Raji (cell line): ENCODE data around the gene PAK1.

Source experiments
- POLR2A ChIP-seq: IDR thresholded peaks from 2 replicates; pipeline ENCODE4 v1.6.1; 2011; ENCODE audit warnings: low read depth, low read length, control low read depth; ENCODE audit not compliant: insufficient read depth

PAK1 gene

GRCh38 chr11:77401486-77402217 lies 72.2 kb downstream of the PAK1 start:
- no peak for TF ChIP-seq POLR2A

DNA sequence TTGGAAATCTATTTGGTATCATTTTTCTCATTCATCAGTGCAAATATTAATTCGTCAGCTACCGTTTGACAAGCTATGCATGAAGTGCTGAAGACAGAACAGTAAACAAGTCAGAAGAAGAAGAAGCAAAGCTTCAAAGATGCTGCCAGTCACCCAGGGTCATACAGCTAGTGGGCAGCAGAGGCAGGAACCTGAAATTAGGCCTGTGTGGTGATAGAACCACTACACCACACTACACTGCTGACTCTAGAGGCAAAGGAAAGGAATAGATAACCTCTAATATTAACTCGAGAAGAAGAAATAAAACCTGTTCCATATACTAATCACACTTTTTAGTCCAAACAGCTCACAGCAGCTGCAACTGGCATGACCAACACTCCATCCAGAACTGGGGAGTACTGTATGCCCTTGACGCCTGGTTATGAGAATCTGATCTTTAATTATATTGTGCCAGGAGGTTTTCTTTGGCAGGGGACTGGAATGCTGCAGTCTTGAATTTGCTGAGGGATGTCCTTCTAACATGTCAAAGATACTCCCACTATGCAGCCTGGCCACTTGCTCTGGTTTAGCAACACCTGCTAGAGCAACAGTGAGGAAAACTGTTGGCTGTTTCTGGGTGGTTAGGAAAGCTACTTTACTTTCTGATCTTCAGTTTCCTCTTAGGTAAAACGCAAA lies 73.0 kb downstream of the PAK1 start:
- no peak for TF ChIP-seq POLR2A

DNA sequence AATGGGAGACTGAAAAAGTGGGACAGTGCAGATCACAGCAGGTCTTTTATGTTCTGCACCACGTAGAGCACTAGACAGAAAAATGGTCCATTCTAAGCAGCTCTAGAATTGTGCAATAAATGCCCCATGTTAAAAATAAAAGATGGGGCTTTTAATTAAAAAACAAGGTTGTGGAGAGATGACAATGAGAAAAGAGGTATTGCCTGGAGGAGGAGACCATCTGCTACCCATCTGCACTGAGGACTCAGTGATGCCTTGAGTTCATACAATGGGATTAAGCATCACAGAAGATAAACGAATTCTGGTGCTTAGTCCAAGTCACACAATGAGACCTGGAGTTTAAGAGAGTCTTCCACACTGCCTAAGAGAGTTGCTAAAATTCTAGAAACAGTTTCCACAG lies 73.6 kb downstream of the PAK1 start:
- no peak for TF ChIP-seq POLR2A

DNA sequence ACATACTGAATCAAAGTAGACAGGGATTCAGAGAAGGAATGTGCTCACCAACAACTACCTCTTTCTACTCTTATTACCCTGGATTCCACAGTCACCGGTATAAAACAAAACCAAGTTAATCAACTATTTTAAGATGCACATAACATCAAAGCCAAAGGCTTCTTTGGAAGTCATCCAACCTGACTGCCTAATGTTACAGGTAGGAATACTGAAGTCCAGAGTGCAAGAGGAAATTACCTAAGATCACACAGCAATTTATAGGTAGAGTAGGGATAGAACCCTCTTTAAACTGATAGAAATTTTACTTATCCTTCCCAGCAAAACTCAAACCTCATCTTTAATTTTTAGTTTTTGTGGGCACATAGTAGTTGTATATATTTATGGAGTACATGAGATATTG lies 76.3 kb downstream of the PAK1 start:
- TF ChIP-seq POLR2A = no peak

- no peak for TF ChIP-seq POLR2A
Measured at GRCh38 chr11:77396911-77397310, 77.0 kb downstream of the PAK1 start.

- TF ChIP-seq POLR2A = no peak
Measured at GRCh38 chr11:77396305-77396704, 77.6 kb downstream of the PAK1 start.

GRCh38 chr11:77395460-77396173 lies 78.3 kb downstream of the PAK1 start:
- no peak for TF ChIP-seq POLR2A

- no peak for TF ChIP-seq POLR2A
Measured at GRCh38 chr11:77392842-77393241, 81.1 kb downstream of the PAK1 start.

DNA sequence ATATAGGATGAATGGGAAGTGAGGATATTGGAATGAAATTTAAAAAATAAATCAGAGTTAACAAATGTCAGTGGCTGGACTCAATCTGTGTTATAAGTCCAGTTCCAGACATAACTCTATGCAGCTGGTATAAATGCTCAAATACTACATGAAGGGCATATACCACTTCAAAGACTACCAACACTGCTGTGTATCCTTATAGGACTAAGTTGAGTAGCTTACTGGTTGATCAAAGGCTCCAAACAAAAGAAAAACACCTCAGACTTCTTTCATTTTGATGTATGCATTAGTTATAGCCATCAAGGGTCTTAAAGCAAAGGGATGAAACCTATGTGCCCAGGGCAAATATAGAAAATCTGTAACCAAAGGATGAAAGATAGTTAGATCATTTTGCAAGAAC lies 86.2 kb downstream of the PAK1 start:
- TF ChIP-seq POLR2A = no peak

DNA sequence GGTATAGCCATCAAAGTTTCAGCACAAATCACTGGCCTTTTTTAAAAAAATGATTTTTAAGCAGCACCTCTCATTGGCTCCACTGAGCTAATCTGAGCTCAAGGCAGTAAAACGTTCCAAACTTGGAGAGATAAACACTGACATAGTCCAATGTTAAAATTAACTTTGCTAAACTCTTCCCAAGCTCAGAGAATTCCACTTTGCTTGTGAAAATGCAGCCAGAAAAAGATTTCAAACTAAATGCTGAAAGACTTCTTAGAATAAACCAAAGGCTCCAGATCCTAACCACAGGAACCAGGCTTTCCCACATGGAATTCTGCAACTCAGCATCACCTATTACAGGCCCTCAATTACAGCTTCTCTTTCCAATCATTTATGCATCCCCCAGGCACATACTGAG lies 87.7 kb downstream of the PAK1 start:
- TF ChIP-seq POLR2A = no peak

GRCh38 chr11:77384571-77384970 lies 89.3 kb downstream of the PAK1 start:
- no peak for TF ChIP-seq POLR2A

DNA sequence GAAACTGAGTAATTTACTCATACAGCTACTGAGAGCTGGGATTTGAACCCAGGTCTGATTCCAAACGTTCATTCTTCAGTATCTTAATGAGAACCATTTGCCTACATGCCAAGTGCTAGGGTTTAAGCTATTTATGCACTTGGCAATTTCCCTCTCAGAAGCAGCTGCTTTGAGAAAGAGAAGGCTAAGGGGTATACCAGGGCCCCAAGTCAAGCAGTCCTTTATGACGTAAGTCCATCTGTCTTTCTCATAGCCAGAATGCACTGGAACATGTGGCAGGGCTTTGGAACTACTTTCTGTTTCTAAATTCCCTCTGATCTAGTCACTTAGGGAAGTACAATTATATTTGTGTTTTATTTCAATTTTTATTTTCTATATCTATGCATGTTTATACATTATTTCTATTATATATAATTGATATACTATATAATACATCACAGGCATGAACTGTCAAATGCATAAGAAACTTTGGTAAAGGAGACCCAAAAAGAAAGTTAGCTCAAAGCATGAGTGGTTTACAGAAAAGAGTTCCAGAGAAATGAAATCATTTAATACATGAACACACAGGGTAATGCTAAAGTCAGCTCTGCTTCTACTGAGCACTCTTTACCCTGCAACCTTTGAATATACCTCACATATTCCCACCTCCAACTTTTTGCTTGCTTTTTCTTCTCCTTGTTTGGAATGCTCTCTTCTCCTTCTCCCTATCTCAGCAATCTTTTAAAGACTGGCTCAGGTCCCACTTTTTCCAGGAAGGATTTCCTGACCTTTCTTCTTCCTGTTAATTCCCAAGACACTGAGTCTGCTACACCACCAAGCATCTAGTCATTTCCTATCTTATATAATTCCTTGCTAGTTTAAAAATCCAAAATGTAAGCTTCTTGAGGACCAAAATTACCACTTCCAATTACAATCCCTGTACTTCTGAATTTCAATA lies 91.9 kb downstream of the PAK1 start:
- no peak for TF ChIP-seq POLR2A

- TF ChIP-seq POLR2A = no peak
Measured at GRCh38 chr11:77379934-77380333, 94.0 kb downstream of the PAK1 start.

GRCh38 chr11:77379253-77379652 lies 94.6 kb downstream of the PAK1 start:
- no peak for TF ChIP-seq POLR2A

GRCh38 chr11:77377734-77378133 lies 96.2 kb downstream of the PAK1 start:
- no peak for TF ChIP-seq POLR2A
